RWPE1 (cell line): Measurements from ENCODE around the gene NCKAP5.

Source experiments
- CTCF ChIA-PET: fragments of 350-600 bp; sonication (Branson Sonifier 250); formaldehyde crosslinking; extraction: SDS; loops from one replicate; lab custom pipeline; 2021; lab: Yijun Ruan, JAX
- POLR2A ChIA-PET: fragments of 400-600 bp; formaldehyde crosslinking; extraction: SDS; loops from one replicate; lab custom pipeline; 2020; ENCODE audit warnings: antibody characterized with exemption; ENCODE audit not compliant: low non-redundant PET; lab: Yijun Ruan, JAX
- DNase-seq: peaks from one replicate; pipeline ENCODE4 v3.0.0; 2012; ENCODE audit warnings: low spot score
- H3K27ac ChIP-seq: fragments of 450-650 bp; 2 replicates; pipeline ENCODE4 v1.5.1; 2017
- TF ChIP-seq, protein P1 (sequence below): fragments of 450-650 bp; conservative IDR thresholded peaks from 2 replicates; pipeline ENCODE4 v1.5.1; 2017; ENCODE audit warnings: low read depth, mild to moderate bottlenecking

The NCKAP5 gene

DNA sequence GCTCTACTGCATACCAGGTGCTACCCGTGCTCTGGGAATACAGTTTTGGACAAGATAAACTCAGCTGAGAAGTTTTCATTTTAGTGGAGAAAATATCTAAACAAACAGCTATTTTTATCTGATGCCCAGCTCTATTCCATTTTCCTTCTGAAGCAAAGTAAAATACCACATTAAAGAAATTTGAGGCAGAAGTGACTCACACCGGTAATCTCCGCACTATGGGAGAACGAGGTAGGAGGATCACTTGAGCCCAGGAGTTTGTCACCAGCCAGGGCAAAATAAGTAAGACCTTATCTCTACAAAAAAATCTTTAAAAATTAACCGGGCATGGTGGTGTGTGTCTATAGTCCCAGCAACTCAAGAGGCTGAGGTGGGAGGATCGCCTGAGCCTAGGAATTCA lies 482.1 kb downstream of the NCKAP5 start:
- POLR2A ChIA-PET, result no interaction called here
- no peak for DNase-seq
- H3K27ac ChIP-seq, result no peak overlapping the region
- CTCF ChIA-PET, result no interaction called here
- TF ChIP-seq, protein P1, sequence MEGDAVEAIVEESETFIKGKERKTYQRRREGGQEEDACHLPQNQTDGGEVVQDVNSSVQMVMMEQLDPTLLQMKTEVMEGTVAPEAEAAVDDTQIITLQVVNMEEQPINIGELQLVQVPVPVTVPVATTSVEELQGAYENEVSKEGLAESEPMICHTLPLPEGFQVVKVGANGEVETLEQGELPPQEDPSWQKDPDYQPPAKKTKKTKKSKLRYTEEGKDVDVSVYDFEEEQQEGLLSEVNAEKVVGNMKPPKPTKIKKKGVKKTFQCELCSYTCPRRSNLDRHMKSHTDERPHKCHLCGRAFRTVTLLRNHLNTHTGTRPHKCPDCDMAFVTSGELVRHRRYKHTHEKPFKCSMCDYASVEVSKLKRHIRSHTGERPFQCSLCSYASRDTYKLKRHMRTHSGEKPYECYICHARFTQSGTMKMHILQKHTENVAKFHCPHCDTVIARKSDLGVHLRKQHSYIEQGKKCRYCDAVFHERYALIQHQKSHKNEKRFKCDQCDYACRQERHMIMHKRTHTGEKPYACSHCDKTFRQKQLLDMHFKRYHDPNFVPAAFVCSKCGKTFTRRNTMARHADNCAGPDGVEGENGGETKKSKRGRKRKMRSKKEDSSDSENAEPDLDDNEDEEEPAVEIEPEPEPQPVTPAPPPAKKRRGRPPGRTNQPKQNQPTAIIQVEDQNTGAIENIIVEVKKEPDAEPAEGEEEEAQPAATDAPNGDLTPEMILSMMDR, result no peak

DNA sequence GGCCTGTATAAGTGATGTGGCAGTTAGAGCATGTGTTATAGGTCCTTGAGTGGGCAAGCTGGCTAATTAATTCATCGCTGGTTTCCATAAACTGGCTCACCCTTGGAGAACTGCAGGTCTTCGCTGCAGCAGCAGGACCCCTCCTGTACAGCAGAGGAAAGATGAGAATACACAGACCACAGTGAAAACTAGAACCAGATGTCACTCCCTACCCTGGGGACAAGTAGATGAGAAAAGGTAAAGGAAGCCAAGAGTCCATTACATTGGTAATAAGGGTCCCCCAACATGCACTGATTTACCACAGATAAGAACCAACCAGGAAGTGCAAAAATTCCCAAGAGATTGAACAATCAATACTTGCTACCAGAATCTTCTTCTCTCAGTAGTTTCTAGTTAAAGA lies 482.6 kb downstream of the NCKAP5 start:
- POLR2A ChIA-PET, result no interaction called here
- no peak overlapping the region for H3K27ac ChIP-seq
- no peak for DNase-seq
- TF ChIP-seq, protein P1, result no peak
- CTCF ChIA-PET, result no interaction called here

DNA sequence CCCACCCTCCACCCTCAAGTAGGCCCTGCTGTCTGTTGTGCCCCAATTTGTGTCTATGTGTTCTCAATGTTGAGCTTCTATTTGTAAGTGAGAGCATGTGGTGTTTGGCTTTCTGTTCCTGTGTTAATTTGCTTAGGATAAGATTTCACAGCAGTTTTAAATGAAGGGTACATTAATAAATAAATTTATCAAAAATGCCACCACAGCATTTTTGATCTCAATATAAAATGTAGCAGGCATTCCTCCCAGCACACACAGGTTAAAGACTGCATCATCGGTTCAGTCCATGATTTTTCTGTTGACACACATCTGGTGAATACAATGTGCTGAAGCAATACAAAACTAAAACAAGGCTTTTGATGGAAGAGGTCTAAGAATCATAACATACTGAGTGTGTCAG lies 486.2 kb downstream of the NCKAP5 start:
- ChIA-PET POLR2A (no interaction called here), CTCF (interaction anchor here (0.6 kb wide), 1 partner anchor 36 kb away, joined by 3 read pairs; no protein-coding TSS in a partner anchor)
- no peak overlapping the region for H3K27ac ChIP-seq
- TF ChIP-seq, protein P1, result no peak
- DNase-seq, result no peak

DNA sequence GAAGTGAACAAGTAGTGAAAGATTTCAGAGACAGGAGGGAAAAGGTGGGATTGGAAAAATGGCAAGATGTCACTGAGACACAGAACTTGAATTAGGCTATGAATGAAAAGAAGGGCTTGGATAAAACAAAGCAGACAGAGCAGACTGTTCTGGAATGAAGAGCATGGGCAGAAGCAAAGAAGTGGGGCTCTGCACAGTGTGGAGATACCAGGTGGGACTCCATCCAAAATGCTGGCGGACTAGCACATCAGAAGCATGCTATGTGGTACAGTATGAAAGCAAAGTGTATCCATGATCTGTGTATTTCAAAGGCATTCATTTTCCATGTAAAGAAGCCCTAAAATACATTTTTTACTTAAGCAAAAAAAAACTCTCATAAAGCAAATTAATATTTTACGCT lies 487.4 kb downstream of the NCKAP5 start:
- TF ChIP-seq, protein P1, result no peak
- DNase-seq, result no peak
- no peak overlapping the region for H3K27ac ChIP-seq
- POLR2A ChIA-PET, result no interaction called here
- CTCF ChIA-PET, result interaction anchor here (0.7 kb wide), 1 partner anchor 1838 kb away, joined by 3 read pairs; the partner anchor contains the start of gene CCNT2

DNA sequence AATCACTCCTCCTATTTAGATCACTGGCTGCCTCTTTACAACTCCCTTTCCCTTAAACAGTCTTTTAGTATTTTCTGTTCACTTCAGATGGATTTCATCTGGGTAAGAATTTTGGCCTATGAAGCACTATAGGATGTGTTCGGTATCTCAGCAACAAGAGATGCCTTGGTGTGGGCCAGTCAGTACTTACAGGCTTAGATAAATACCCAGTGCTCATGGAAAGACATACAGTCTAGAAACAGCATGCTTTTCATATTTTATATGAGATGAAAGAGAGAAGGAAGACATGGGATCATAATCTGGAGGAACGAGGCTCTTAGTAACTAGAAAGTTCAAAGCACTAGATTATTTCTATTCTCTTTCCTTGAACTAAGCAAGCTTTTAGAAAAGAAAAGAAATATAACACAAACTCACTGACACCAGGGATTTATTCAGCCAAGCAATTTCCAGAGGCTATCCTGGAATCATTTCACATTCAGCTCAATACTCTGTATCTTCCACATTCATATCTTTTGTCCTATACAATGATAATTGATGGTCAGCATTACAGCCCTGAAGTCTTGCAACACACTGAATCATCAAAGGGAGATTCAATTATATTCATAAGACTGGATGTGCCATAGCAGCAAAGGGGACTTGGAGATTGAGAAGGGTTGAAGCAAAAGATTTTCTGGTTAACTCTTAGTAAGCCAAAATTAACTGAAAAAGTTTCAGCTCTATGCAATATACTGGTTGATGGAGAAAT lies 489.4 kb downstream of the NCKAP5 start:
- CTCF ChIA-PET, result interaction anchor here (0.7 kb wide), 1 partner anchor 1230 kb away, joined by 3 read pairs; no protein-coding TSS in a partner anchor

DNA sequence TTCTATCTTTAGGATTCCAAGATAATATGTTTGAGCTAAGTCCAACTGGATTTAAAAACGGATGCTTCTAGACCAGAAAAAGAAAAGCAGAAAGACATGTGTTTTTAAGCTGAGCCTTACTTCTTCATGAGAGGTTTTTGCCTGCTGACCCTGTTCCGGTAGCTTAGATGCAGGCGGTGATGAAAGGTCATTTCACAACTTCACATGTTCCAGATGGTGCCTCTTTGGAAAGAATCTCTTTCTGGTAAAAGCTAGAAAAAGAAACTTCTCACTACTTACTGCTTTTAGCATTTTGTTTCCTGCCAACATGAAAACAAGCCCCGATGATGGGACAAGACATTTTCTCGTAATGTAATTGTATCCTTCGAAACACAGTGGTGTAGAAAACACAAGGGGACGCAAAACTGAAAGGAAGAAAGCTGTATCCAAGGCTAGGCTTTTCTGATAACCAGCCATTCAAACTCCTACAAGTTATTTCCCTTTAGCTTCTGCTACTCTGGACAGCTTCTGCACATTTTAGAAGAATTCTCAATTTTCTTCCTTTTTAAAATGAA lies 490.9 kb downstream of the NCKAP5 start:
- DNase-seq, result no peak
- H3K27ac ChIP-seq, result no peak overlapping the region
- ChIA-PET CTCF (no interaction called here), POLR2A (no interaction called here)
- TF ChIP-seq, protein P1, result no peak

More for the DNA sequence above, 489.4 kb downstream of the NCKAP5 start:
- DNase-seq, result no peak
- POLR2A ChIA-PET, result no interaction called here
- H3K27ac ChIP-seq, result no peak overlapping the region
- TF ChIP-seq, protein P1, result no peak
